GM19025 (cell line): Measurements from ENCODE around the gene MRPL53.

ENCODE experiments used
- ATAC-seq: cut with Tn5 transposase; IDR thresholded peaks from one replicate; pipeline ENCODE4 v1.9.1; 2021; ENCODE audit warnings: mild to moderate bottlenecking, low read depth, moderate library complexity; ENCODE audit not compliant: unreplicated experiment

Gene MRPL53

DNA sequence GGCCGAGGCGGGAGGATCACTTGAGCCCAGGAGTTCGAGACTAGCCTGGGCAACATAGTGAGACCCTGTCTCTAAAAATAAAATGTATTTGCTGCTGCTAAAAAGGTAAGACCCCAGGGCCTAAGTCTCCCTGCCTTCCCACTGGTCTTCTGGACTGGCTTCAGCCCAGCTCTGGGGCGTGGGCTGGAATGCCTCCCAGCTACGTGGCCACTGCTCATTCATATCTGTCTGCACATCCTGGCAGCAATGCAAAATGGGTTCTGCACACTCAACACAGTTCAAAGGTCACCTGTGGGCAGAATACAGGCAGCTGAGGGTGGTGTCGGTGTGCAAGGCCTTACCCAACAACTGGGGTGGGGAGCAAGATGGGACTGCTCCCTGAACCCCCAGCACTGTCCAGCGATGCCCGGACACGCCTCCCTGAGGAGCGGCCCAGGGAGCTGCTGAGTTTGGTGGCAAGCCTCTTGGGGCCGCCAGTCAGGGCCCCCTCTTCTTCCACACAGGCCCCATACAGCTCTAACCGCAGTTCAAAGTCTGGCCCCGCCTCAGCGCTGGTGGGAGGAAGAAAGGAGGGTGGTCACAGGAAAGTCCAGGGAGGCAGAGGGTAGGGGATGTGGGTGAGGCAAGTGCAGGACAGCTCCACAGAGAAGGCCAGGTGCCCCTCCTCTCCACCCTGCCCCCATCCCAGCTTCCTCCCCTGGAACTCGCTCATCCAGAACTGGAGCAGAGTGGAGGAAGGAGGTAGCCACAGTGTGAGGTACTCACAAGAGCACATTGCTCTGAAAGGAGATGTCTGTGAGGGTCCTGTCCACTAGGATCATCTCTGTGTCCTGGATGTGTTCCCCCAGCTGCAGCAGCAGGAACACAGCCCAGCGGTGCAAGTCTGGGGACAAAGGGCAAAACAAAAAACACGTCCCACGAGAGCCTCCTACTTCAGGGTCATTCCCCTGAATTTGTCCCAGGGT is 42.7 kb downstream of the MRPL53 start:
- ATAC-seq: no peak

DNA sequence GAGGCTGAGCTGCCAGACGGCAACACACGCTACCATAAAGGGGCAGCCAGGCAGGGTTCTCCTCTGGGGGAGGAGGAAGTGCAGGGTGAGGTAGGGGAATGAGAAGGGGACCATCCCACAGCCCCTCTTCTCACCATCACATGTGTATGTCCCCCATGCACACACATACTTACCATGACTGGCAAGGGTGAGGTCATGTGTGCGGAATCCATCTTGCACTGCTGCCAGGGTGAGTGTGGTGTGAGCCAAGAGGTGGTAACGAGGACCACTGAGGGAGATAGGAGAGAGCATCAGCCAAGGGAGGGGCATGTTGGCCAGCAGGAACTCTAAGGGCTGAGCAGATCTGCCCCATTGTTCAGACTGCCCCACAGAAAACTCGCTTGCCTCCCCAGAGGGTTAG is 43.8 kb downstream of the MRPL53 start:
- ATAC-seq: no peak

DNA sequence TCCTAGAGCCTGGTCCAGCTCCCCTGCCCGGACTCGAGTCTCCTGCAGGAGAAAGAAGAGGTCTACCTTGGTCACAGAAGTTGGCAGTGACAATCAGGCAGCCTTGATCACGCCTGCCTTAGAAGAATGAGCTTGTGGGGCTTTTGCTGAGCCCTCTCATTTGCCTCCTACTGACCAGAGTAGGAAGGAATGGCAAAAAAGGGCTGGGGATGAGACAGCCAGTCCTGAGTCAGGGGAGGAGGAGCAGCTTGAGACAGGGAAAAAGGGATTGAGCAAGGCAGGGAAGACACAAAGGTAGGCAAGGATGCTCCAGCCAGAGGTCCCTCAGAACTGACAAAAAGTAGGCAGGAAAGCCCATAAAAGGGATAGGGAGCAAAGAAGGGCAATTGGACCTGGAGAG is 44.9 kb downstream of the MRPL53 start:
- no peak for ATAC-seq

DNA sequence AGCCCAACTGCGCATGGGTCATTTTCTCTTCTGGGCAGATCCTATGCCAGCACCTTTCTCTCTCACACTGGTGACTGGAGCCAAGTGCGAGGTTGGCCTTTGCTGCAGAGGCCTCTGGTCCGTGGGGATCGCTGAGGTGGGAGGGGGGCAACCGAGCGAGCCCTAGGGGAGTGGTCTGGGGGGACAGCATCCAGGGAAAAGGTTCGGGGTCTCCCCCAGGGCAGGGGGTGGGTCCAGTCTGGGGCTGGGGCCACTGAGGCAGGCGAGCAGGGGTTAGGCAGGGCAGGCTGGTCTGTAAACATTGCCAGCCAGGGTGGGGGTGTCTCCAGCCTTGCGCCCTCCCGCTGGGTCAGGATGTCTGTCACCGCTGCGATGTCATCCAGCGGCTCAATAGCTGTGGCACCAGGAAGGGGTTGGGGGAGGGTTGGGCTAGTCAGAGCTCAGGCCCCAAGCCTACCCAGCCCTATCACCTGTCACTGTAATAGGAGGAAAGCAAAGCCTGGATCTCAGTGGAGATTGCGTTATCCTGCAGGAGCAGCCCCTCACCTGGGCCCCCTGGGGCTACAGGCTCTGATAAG is 46.2 kb downstream of the MRPL53 start:
- ATAC-seq: no peak

DNA sequence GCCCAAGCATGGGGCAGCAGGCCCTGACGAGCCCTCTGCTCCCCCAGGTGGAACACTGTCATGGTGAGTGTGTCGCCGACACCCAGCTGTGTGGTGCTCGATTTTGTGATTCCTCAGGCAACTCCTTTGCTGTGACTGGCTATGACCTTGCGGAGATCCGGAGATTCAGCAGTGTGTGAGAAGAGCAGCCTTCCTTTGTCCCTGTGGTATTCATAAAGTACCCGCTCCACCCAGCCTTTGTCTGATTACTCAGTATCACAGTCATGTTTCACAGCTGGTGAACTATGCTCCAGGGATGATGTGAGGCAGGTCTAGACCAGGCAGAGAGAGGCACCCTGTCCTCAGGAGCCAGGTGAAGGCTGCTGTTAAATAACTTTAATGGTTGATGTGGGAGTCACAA is 47.0 kb downstream of the MRPL53 start:
- no peak for ATAC-seq

DNA sequence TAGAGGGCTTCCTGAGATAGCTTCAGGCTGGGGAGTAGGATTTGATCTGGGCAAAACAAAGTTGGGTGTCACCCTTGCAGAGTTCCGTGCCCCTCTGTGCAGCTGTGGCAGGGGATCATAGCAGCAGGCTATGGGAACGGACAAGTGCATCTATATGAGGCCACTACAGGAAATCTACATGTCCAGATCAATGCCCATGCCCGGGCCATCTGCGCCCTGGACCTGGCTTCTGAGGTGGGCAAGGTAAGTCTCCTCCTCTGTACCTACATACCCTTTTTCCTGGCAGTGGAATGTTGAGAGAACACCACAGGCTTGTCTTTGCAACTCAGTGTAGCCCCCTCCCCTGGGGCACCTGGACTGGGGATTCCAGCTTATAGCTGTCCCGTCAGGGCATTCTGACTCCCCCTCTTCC is 47.5 kb downstream of the MRPL53 start:
- ATAC-seq: no peak

DNA sequence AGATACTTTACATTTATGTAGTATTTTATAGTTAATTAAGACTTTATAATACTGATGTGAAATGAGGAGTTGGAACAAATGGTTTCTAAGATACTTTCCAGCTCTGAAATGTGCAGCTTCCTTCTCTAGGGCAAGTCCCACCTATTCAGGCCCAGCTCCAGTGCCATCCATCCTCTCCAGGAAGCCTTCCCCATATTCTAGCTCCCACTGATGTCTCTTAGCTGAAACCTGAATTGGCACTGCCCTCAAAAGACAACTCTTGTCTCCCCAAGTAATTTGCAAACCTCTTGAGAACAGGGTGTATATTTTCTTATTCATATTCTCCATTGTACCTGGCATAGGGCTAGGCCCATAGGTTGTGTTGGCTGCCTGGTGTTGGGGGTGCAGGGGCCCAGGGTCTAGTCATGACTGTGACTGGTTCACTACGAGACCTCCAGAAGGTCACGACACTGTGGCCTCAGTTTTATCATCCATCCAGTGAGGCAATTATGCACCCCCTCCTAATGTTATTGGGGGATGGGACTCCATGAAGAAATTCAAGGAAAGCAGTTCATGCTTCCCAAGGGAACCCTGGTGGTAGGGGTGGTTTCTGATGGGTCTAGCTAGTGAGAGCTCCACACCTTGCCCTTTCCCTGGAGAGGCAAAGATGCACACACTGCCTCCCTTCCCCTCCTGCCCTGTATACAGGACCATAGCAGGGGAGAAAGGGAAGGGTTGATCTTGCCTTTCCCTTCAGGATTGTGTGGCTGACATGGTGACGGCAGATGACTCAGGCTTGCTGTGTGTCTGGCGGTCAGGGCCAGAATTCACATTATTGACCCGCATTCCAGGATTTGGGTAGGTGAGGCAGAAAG is 48.1 kb downstream of the MRPL53 start:
- ATAC-seq: no peak

DNA sequence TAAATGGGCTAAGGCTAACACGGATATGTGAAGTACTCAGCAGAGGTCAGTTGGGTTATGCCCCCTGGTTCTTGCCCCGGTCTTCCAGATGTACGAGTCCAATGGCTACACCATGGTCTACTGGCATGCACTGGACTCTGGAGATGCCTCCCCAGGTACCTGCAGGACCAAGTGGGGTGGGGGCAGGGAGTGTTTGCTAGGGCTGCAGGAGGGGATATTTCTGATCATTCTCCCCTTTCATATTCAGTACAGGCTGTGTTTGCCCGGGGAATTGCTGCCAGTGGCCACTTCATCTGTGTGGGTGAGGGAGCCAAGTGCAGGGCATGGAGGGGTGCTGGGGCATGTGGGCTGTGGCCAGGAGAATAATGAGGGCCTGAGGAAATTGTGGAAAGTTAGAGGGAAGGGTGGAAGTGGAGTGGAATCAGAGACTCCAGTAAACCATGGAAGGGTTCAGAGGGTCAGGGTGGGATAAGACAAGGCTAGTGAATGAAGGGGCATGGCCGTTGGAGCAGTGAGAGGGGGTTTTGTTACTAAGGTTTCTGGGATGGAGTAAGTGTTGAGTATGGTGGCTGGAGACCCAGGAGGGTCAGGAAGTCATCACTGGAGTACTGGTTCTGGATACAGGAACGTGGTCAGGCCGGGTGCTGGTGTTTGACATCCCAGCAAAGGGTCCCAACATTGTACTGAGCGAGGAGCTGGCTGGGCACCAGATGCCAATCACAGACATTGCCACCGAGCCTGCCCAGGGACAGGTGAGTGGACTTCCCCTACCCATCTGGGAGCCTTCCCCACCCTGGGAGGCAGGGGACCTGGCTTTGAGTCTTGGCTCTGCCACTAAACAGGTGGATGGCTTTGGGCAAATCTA is 49.0 kb downstream of the MRPL53 start:
- no peak for ATAC-seq
